HFFc6 (cell line): ENCODE measurements around the gene HTR7. TPM values are rescaled to one million over a fixed set of nuclear protein-coding genes. Genes with fewer than 3 reads are reported as not detected.
"Not testable (repeated sequence)": the region's sequence is repeated elsewhere in the genome, so short reads cannot be mapped to it uniquely, and the experiment has no call there.

Experiments
- DNase-seq: peaks from one replicate; pipeline ENCODE4 v3.0.0-alpha.2; 2018
- H3K27ac Mint-ChIP-seq: 2 replicates; pipeline ENCODE4 v1.8.0; 2020; ENCODE audit warnings: mild to moderate bottlenecking, mixed read lengths
- H3K27me3 Mint-ChIP-seq: 2 replicates; pipeline ENCODE4 v1.8.0; 2021; ENCODE audit warnings: mild to moderate bottlenecking, moderate library complexity, mixed read lengths; ENCODE audit not compliant: insufficient read depth
- H3K36me3 Mint-ChIP-seq: 2 replicates; pipeline ENCODE4 v1.8.0; 2021; ENCODE audit warnings: low read depth, mixed read lengths
- H3K4me1 Mint-ChIP-seq: 2 replicates; pipeline ENCODE4 v1.8.0; 2020; ENCODE audit warnings: low read depth, mixed read lengths
- H3K4me3 Mint-ChIP-seq: 2 replicates; pipeline ENCODE4 v1.8.0; 2020; ENCODE audit warnings: mild to moderate bottlenecking, moderate library complexity, mixed read lengths
- H3K9me3 Mint-ChIP-seq: 2 replicates; pipeline ENCODE4 v1.8.0; 2020; ENCODE audit warnings: mild to moderate bottlenecking, mixed read lengths
- total RNA-seq, 6 experiments: library from RNA; stranded (reverse); fragmentation: NEBNext Ultra II Directional; extraction: Animal tissue kit (Norgen Biotek cat#: 25700); gene quantifications; 2 replicates in 1 of 6; 3 replicates in 5 of 6; pipeline ENCODE4 v1.2.3, GENCODE V29; 2021
- TF ChIP-seq, protein P1 (sequence below): fragments of 200-600 bp; sonication (generic); IDR thresholded peaks from 2 replicates; pipeline ENCODE4 v1.5.0; 2021; ENCODE audit warnings: antibody characterized with exemption, mild to moderate bottlenecking

Gene HTR7
- total RNA-seq, 6 experiments from 2014 or later: 0.23 to 0.50 (median 0.30) TPM

DNA sequence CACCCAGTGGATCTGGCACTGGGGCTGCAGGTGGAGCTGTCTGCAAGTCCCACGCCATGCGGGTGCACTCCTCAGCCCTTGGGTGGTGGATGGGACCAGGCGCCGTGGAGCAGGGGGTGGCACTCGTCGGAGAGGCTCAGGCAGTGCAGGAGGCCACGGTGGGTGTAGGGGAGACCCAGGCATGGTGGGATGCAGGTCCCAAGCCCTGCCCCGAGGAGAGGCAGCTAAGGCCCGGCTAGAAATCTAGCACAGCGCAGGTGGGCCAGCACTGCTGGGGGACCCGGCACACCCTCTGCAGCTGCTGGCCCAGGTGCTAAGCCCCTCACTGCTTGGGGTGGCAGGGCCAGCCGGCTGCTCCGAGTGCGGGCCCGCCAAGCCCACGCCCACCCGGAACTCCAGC is 25.7 kb downstream of the HTR7 start:
- Mint-ChIP-seq H3K27me3 (no peaks in the 10 kb centered on the region; the same call in 1 of the 2 replicates), H3K4me3 (no peak overlapping the region), H3K4me1 (no peaks in the 10 kb centered on the region), H3K27ac (no peak overlapping the region), H3K9me3 (peaks cover 8% of the 10 kb centered on the region; the same call in 1 of the 2 replicates), H3K36me3 (no peaks in the 10 kb centered on the region; the same call in 1 of the 2 replicates)
- TF ChIP-seq, protein P1, sequence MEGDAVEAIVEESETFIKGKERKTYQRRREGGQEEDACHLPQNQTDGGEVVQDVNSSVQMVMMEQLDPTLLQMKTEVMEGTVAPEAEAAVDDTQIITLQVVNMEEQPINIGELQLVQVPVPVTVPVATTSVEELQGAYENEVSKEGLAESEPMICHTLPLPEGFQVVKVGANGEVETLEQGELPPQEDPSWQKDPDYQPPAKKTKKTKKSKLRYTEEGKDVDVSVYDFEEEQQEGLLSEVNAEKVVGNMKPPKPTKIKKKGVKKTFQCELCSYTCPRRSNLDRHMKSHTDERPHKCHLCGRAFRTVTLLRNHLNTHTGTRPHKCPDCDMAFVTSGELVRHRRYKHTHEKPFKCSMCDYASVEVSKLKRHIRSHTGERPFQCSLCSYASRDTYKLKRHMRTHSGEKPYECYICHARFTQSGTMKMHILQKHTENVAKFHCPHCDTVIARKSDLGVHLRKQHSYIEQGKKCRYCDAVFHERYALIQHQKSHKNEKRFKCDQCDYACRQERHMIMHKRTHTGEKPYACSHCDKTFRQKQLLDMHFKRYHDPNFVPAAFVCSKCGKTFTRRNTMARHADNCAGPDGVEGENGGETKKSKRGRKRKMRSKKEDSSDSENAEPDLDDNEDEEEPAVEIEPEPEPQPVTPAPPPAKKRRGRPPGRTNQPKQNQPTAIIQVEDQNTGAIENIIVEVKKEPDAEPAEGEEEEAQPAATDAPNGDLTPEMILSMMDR: no peak
- no peak for DNase-seq

DNA sequence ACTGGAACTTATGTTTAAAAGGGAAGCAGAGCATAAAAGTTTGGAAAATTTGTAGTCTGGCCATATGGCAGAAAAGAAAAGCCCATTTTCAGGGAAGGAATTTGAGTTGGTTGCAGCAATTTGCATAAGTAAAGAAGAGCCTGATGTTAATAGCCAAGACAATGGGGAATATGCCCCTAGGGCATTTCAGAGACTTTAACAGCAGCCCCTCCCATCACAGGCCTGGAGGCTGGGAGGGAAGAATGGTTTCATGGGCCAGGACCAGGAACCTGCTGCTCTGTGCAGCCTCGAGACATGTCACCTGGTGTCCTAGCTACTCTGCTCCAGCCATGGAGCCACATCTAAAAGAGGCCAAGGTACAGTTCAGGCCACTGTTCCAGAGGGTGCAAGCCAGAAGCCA is 35.3 kb downstream of the HTR7 start:
- Mint-ChIP-seq H3K9me3 (no peaks in the 10 kb centered on the region), H3K4me3 (no peak overlapping the region), H3K4me1 (no peaks in the 10 kb centered on the region), H3K27me3 (peaks cover 4% of the 10 kb centered on the region; the same call in 1 of the 2 replicates), H3K27ac (no peak overlapping the region), H3K36me3 (no peaks in the 10 kb centered on the region)
- TF ChIP-seq, protein P1: no peak
- no peak for DNase-seq

DNA sequence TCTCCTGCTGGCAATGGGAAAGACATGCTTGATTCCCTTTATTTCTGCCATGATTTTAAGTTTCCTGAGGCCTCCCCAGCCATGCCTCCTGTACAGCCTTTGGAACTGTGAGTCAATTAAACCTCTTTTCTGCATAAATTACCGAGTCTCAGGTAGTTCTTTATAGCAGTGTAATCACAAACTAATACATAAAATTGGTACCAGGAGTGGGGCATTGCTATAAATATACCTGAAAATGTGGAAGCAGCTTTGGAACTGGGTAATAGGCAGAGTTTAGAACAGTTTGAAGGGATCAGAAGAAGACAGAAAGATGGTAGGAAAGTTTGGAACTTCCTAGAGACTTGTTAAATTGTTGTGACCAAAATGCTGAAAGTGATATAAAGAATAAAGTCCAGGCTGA is 36.0 kb downstream of the HTR7 start:
- H3K9me3 Mint-ChIP-seq, H3K4me1 Mint-ChIP-seq, H3K4me3 Mint-ChIP-seq, DNase-seq, H3K27me3 Mint-ChIP-seq, H3K27ac Mint-ChIP-seq, H3K36me3 Mint-ChIP-seq: not testable (repeated sequence)

DNA sequence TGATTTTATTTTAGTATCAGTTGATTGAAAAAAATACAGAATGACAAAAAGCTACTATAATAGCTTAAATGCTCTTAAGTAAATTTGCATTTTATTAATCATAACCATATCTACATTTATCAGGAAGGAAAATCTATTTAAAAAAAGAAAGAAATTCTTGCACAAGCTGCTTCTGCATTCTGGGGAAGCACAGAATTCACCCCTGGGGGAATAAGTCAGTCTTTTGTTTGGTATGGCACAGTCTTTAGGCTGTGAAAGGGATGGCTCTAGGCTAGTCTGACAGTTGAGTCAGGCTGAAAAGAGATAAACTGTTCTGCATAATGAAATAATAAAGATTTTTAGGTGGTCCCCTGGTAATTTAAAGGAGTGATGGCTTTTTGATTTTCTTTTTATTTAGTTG is 37.9 kb downstream of the HTR7 start:
- peaks cover 4% of the 10 kb centered on the region for H3K27me3 Mint-ChIP-seq
- H3K9me3 Mint-ChIP-seq: no peaks in the 10 kb centered on the region
- DNase-seq: no peak
- H3K27ac Mint-ChIP-seq: no peak overlapping the region
- H3K4me3 Mint-ChIP-seq: no peak overlapping the region
- H3K4me1 Mint-ChIP-seq: no peaks in the 10 kb centered on the region
- no peaks in the 10 kb centered on the region for H3K36me3 Mint-ChIP-seq
- TF ChIP-seq, protein P1: no peak

DNA sequence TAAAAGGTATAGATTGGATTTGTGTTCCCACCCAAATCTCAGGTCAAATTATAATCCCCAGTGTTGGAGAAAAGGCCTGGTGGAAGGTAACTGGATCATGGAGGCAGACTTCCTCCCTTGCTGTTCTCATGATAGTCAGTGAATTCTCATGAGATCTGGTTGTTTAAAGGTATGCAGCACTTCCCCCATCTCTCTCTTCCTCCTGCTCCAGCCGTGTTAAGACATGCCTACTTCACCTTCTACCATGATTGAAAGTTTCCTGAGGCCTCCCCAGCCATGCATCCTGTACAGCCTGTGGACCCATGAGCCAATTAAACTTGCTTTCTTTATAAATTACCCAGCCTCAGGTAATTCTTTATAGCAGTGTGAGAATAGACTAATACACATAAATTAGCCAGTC is 39.1 kb downstream of the HTR7 start:
- H3K4me1 Mint-ChIP-seq: no peaks in the 10 kb centered on the region
- H3K27ac Mint-ChIP-seq: no peak overlapping the region
- no peaks in the 10 kb centered on the region for H3K36me3 Mint-ChIP-seq
- no peak for DNase-seq
- peaks cover 4% of the 10 kb centered on the region for H3K27me3 Mint-ChIP-seq
- TF ChIP-seq, protein P1: no peak
- no peaks in the 10 kb centered on the region for H3K9me3 Mint-ChIP-seq
- H3K4me3 Mint-ChIP-seq: no peak overlapping the region

DNA sequence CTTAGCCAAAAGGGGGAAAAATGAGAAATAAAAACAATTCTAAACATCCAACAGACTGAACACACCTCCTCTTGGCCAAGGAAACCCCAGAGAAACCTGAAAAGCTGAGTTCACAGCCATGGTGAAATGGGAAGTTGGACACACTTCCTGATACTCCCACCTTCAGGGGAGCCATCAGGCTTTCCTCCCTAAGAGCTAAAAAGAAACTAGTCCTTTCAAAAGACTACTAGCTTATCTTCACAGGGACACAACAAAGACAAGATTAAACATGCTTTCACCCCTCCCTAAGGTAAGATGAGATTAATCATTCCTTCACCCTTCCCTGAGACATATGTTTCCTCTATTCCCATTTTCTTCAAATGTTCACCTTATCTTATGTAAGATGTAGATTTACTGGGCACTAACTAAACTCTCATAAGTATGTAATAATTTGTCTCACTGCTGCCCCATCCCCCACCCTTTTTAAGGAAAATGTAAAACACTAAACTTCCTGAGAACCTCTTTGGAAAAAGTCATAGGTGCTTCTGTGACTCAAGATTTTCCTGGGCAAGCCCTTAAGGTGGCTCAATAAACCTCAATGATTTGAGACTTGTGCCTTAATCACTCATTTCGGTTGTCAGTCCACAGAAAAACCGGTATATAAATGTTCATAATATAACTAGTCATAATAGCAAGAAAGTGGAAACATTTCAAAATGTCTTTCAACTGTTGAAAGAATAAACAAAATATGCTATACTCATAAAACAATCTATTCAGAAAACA is 40.5 kb downstream of the HTR7 start:
- no peak overlapping the region for H3K27ac Mint-ChIP-seq
- H3K9me3 Mint-ChIP-seq: no peaks in the 10 kb centered on the region
- H3K4me1 Mint-ChIP-seq: no peaks in the 10 kb centered on the region
- no peaks in the 10 kb centered on the region for H3K36me3 Mint-ChIP-seq
- peaks cover 5% of the 10 kb centered on the region for H3K27me3 Mint-ChIP-seq
- TF ChIP-seq, protein P1: no peak
- DNase-seq: no peak
- no peak overlapping the region for H3K4me3 Mint-ChIP-seq
